Measurements from ENCODE around the gene FLNA. TPM values are rescaled to one million over a fixed set of nuclear protein-coding genes. Genes with fewer than 3 reads are reported as not detected.

Gene FLNA
- total RNA-seq, 3 donors from 2014 or later: 416 to 675 (median 622) TPM

GRCh38 chrX:154356596-154356995 is 17.8 kb downstream of the FLNA start:
- Histone ChIP-seq H3K27me3 (peaks cover 0 to 25% of the 10 kb centered on the region in 2 donors), H3K36me3 (no peaks in the 10 kb centered on the region), H3K4me3 (no peak overlapping the region), H3K9me3 (no peaks in the 10 kb centered on the region), H3K4me1 (no peaks in the 10 kb centered on the region), H3K27ac (no peak overlapping the region)
- intact Hi-C loops (cut with DNase I; ENCODE audit: low total_unique reads): no loop called here
- TF ChIP-seq POLR2A (IDR thresholded peaks at IDR 0.05): no peak
- no peak for TF ChIP-seq POLR2AphosphoS5 (IDR thresholded peaks at IDR 0.05)
- TF ChIP-seq CTCF (IDR thresholded peaks at IDR 0.05): no peak
- no peak for DNase-seq (ENCODE audit: low spot score in 2 of 2)

- peak overlapping the region in 1 of 2 donors; percentile 32 for H3K27ac ChIP-seq
- H3K9me3 ChIP-seq: no peaks in the 10 kb centered on the region
- H3K36me3 ChIP-seq: no peaks in the 10 kb centered on the region
- H3K4me3 ChIP-seq: no peak overlapping the region
- no peaks in the 10 kb centered on the region for H3K4me1 ChIP-seq
- TF ChIP-seq CTCF (IDR thresholded peaks at IDR 0.05): no peak
- no peak for TF ChIP-seq POLR2A (IDR thresholded peaks at IDR 0.05)
- TF ChIP-seq POLR2AphosphoS5 (IDR thresholded peaks at IDR 0.05): no peak
- DNase-seq (ENCODE audit: low spot score in 2 of 2): no peak
- intact Hi-C loops (cut with DNase I; ENCODE audit: low total_unique reads): no loop called here
- H3K27me3 ChIP-seq: peaks cover 0 to 25% of the 10 kb centered on the region in 2 donors
Observed at GRCh38 chrX:154355776-154356140, 18.7 kb downstream of the FLNA start.

- intact Hi-C loops (cut with DNase I; ENCODE audit: low total_unique reads): no loop called here
- no peak overlapping the region for H3K4me3 ChIP-seq
- no peak for DNase-seq (ENCODE audit: low spot score in 2 of 2)
- TF ChIP-seq POLR2AphosphoS5 (IDR thresholded peaks at IDR 0.05) (no peak), CTCF (IDR thresholded peaks at IDR 0.05) (no peak), POLR2A (IDR thresholded peaks at IDR 0.05) (no peak)
- H3K27me3 ChIP-seq: peaks cover 0 to 29% of the 10 kb centered on the region in 2 donors
- H3K9me3 ChIP-seq: no peaks in the 10 kb centered on the region
- H3K36me3 ChIP-seq: no peaks in the 10 kb centered on the region
- H3K4me1 ChIP-seq: no peaks in the 10 kb centered on the region
- H3K27ac ChIP-seq: peak overlapping the region in 1 of 2 donors; percentile 32
Observed at GRCh38 chrX:154355094-154355775, 19.2 kb downstream of the FLNA start.

GRCh38 chrX:154354516-154354915 is 19.9 kb downstream of the FLNA start:
- no peaks in the 10 kb centered on the region for H3K36me3 ChIP-seq
- DNase-seq (ENCODE audit: low spot score in 2 of 2): no peak
- no peaks in the 10 kb centered on the region for H3K4me1 ChIP-seq
- no peak overlapping the region for H3K27ac ChIP-seq
- H3K27me3 ChIP-seq: peaks cover 0 to 29% of the 10 kb centered on the region in 2 donors
- H3K9me3 ChIP-seq: no peaks in the 10 kb centered on the region
- intact Hi-C loops (cut with DNase I; ENCODE audit: low total_unique reads): no loop called here
- no peak for TF ChIP-seq POLR2AphosphoS5 (IDR thresholded peaks at IDR 0.05)
- TF ChIP-seq CTCF (IDR thresholded peaks at IDR 0.05): no peak
- TF ChIP-seq POLR2A (IDR thresholded peaks at IDR 0.05): no peak
- no peak overlapping the region for H3K4me3 ChIP-seq

GRCh38 chrX:154354013-154354412 is 20.4 kb downstream of the FLNA start:
- Histone ChIP-seq H3K4me1 (no peaks in the 10 kb centered on the region), H3K27me3 (peaks cover 0 to 31% of the 10 kb centered on the region in 2 donors), H3K4me3 (no peak overlapping the region), H3K27ac (no peak overlapping the region), H3K36me3 (no peaks in the 10 kb centered on the region), H3K9me3 (no peaks in the 10 kb centered on the region)
- intact Hi-C loops (cut with DNase I; ENCODE audit: low total_unique reads): no loop called here
- DNase-seq (ENCODE audit: low spot score in 2 of 2): no peak
- TF ChIP-seq CTCF (IDR thresholded peaks at IDR 0.05): no peak
- no peak for TF ChIP-seq POLR2AphosphoS5 (IDR thresholded peaks at IDR 0.05)
- no peak for TF ChIP-seq POLR2A (IDR thresholded peaks at IDR 0.05)

Measured in breast epithelium (tissue), 4 donors.